Stimulated activated CD8-positive, alpha-beta memory T cell treated with anti-CD3 and anti-CD28 coated beads, Interleukin-4, amount 100 ng/mL, for 24 hours (primary cell): ENCODE results near the gene DNASE1.
A peak's percentile ranks its signal among the peaks of the same experiment; 100 is the strongest.
"Not testable (repeated sequence)": the region's sequence is repeated elsewhere in the genome, so short reads cannot be mapped to it uniquely, and the experiment has no call there.

Source experiments
- DNase-seq: peaks from one replicate; pipeline ENCODE4 v3.0.0-alpha.2; 2020; ENCODE audit warnings: low read depth

The DNASE1 gene, protein sequence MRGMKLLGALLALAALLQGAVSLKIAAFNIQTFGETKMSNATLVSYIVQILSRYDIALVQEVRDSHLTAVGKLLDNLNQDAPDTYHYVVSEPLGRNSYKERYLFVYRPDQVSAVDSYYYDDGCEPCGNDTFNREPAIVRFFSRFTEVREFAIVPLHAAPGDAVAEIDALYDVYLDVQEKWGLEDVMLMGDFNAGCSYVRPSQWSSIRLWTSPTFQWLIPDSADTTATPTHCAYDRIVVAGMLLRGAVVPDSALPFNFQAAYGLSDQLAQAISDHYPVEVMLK

GRCh38 chr16:3654249-3654991, at the start of gene DNASE1:
TSS of gene DNASE1 (plus strand) at chr16:3654691. CDS start at chr16:3655374, 683 bp downstream.
- peak; percentile 18 for DNase-seq

- no peak for DNase-seq
These were observed 48.0 kb upstream of the DNASE1 start for GRCh38 chr16:3606441-3606840.

GRCh38 chr16:3607161-3607560, 47.3 kb upstream of the DNASE1 start:
- DNase-seq = no peak

DNA sequence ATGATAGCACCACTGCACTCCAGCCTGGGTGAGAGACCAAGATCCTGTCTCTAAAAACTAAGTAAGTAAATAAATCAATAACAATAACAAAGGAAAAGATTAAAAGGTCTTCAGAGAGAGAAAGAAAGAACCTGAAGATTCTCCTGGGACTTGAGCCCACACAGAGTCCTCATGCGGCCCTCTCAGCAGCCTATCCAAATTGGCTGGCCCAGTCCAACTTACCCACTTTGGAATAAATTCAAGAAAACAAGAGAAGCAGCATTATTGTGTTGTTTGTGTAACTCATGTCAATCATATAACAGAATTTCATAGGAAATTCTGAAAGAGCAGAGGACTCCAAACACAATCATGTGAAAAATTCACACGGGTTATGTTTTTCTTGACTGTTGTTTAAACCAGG, 46.9 kb upstream of the DNASE1 start:
- DNase-seq = no peak

- DNase-seq = no peak
These were observed 46.4 kb upstream of the DNASE1 start for GRCh38 chr16:3608069-3608468.

DNA sequence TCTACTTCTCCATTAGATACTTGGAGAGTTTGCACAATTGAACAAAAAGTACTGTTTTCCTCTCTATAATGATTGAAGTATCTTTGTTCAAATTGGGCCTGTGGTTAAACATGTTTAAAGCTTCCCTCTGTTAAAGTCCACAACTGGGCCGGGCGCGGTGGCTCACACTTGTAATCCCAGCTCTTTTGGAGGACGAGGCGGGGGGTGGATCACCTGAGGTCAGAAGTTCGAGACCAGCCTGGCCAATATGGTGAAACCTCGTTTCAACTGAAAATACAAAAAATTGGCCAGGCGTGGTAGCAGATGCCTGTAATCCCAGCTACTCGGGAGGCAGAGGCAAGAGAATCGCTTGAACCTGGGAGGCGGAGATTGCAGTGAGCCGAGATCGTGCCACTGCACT, 45.5 kb upstream of the DNASE1 start:
- not testable (repeated sequence) for DNase-seq

DNA sequence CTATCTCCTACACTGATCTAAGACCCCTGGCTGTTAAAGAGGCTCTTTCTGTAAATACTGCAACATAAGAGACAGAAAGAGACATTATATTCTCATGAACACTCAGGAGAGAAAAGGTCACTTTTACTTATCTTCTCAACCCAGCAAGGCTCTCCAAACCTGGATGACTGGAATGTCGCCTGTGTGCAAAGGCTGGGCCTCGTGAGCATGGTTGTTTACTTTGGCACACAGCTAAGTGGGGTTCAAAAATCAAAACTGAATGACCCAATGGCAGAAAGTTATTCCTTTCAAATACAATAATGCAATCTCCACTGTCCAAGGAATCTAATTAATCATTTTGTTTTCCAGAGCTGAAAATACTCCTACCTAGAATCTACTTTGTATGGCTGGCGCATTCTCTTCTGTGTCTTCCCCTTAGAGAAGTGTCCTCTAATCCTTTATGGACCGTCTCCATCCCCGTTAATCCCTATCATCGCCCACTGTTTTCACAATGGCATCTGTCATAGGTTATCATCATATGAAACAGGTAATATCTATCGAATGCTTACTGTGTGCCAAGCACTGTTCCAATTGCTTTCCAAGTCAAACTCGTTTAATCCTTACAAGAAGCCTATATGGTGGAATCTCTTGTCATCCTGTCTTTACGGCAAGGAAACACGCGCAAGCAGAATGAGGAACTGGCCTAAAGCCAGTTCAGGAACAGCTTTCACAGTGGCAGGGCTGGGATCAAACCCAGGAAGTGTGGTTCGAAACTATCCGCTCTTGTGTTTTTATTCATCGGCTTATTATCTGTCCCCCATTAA, 44.4 kb upstream of the DNASE1 start:
- no peak for DNase-seq

DNA sequence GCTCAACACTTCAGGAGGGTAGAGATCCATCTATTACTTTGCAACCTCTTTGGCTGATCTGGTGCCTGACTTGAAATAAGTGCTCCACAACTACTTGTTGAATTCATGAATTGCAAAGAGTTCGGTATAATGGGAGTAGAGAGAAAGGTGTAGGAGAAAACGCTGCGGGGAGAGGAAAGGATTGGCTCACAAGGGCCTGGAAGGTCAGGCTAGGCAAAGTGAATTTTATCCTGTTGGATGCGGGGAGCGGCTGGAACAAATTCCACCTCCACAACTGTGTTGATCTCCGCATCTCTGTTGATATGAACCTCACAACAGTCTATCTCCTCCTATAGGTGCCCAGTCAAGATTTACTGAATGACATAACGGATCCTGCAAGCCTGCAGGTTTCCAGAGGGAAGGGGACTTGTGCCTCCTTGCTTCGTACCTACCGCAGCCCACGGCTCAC, 43.8 kb upstream of the DNASE1 start:
- DNase-seq = no peak

GRCh38 chr16:3611146-3611975, 43.1 kb upstream of the DNASE1 start, which contains the start of gene SLX4:
TSS of gene SLX4 (minus strand) at chr16:3611606. CDS start at chr16:3608964, 2,642 bp downstream.
- peak; percentile 85 for DNase-seq

DNA sequence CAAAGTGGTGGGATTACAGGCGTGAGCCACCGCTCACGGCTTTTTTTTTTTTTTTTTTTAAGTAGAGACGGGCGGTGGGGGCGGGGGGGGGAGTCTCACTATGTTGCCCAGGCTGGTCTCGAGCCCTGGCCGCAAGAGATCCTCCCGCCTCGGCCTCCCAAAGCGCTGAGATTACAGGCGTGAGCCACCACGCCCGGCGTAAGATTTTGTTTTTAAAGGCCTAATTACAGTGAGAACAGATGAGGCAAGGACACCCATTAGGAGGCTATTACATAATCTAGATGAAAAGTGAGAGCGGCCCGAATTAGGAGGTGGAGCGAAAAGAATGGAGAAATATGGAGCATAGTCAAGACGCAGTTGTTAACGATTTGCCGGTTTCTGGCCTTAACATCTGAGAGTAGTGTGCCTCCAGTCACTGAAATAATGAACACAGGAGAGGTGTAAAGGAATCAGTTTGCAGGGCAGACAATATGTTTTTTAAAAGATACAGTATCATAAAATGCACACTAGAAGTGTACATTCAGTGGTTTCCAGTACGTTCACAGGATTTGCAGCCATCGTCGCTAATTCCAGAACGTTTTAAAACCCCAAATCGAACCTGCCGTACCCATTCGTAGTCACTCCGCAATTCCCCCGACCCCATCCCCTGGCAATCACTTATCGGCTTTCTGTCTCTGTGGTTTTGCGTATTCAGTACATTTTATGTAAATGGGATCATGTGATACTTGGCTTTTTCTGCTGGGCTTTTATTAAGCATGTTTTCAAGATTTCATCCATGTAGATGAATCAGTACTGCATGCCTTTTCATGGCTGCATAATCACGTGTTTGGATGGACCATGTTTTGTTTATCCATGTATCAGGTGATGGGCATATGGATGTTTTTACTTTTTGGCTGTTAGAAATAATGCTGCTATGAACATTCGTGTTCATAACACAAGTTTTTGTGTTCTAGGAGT, 41.7 kb upstream of the DNASE1 start:
- no peak for DNase-seq

- no peak for DNase-seq
These were observed 35.7 kb upstream of the DNASE1 start for GRCh38 chr16:3618769-3619141.

GRCh38 chr16:3623642-3624041, 30.8 kb upstream of the DNASE1 start:
- no peak for DNase-seq

DNA sequence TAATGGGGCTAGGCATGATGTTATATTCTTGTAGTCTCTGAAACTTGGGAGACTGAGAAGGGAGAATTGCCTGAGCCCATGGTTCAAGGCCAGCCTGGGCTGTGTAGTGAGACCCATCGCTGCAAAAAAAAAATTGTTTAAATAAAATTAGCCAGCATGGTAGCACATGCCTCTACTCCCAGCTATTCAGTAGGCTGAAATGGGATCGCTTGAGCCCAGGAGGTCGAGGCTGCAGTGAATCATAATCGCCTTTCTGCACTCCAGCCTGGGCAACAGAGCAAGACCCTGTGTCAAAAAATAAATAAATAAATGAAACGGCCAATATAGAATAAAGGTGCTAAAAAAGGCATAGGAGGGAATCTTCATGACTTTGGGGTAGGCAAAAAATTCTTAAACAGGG, 29.2 kb upstream of the DNASE1 start:
- no peak for DNase-seq

GRCh38 chr16:3625911-3626732, 28.4 kb upstream of the DNASE1 start:
- no peak for DNase-seq

GRCh38 chr16:3637371-3637923, 17.0 kb upstream of the DNASE1 start:
- DNase-seq = no peak

DNA sequence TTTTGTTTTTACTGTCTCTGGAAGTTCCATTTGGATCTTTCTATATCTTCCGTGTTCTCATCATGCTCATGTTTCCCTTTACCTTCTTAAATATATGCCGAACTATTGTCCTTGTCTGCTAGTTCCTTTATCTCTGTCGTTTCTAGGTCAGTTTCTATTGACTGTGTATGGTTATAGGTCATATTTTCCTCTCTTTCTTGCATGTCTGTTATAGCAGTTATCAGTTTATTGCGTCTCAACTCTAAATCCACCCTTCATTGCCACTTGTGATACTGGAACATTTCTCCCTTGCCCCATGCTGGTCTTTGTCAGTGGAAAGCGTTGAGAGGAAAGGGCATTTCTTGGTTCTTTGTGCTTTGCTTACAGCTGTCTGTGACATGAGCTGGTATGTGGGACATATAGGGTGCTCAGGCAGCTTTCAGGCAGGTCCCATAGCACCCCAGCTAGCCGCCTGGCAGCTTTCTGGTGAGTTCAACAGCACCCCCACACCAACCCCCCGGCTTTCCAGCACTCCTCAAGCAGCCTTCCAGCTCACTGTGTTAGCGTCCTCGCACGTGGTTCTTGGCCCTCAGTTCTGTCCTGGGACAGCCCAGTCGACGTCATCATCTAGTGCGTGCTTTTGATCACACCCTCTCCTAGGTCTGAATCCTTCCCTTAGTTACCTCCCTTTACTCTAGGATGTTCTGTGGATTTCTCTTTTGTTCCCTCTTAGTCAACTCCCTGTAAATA, 15.4 kb upstream of the DNASE1 start:
- no peak for DNase-seq

DNA sequence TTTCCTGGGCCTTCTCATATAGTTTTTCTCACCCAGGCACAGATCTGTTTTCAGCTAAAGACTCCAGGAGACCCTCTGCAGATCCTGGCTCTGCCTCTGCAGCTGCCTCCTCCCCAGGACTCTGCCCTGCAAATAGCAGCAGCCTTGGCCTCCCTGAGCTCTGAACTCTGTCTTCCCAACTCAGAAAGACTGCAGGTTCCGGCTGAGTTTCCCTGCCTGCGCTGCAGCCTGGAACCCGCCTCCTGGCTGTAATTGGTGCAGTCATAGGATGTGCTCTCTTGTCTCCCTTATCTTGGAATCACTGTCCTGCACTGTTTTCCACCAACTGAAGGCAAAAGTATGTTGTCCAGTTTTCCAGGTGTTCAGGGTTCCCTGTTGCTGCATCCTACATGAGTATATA, 14.3 kb upstream of the DNASE1 start:
- no peak for DNase-seq

DNA sequence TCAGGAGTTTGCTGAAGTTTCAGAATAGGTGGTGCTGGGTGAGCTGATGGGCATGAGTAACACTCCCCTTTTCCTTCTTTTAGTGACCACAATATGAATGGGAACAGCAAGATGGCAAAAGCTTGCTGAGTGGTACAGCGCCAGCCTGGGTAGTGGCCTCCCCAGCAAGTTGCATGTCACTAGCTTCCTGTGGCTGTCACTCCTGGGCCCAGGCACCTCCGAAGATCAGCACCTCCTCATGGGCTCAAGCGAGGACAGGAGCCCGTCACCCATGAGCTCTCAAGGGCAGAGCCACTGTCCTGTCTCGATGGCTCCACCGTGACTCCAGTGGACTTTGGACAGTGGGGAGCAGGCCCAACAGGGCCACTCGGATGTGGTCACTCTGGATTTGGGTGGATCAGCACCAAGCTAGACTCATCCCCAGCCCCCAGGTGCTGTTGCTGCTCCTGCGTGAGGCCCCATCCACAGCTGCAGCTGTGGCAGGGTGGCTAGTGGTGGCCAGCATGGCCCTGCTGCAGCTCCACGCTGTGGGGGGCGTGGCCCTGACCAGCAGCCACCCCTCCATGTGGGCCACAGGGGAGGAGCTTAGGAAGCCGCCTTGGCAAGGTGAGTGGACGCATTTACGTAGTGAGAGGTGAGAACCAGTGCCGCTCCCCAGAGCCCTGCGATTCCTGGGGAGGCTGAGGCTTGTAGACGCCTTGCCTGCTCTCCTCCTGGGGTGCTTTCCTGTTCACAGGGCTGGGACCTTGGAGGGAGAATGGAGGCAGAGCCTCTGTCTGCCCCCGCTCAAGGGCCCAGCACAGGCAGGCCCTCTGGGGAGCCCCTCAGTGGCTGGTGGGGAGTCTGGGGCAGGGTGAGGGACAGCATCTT, 13.6 kb upstream of the DNASE1 start:
- no peak for DNase-seq
